GM21367 (cell line): Measurements from ENCODE around the gene C1D.
"Not testable (repeated sequence)": the region's sequence is repeated elsewhere in the genome, so short reads cannot be mapped to it uniquely, and the experiment has no call there.

Experiments
- ATAC-seq: cut with Tn5 transposase; IDR thresholded peaks from one replicate; pipeline ENCODE4 v1.9.1; 2021; ENCODE audit not compliant: unreplicated experiment

C1D gene

DNA sequence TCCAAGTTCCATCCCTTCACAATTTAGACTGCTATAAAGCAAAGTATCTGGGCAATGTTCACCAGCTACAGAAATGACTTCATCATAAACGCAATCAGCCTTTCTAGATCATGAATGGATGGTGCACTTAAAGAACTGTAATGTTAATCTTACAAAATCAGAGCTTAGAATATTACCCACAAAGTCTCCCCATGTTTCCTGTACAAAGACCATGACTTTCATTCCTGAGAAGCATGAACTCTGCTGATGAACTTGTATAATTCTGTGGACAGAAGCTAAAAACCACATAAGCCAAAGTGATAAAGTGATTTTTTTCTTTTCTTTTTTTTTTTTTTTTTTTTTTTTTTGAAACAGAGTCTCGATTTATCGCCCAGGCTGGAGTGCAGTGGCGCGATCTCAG, 53.3 kb downstream of the C1D start:
- no peak for ATAC-seq

DNA sequence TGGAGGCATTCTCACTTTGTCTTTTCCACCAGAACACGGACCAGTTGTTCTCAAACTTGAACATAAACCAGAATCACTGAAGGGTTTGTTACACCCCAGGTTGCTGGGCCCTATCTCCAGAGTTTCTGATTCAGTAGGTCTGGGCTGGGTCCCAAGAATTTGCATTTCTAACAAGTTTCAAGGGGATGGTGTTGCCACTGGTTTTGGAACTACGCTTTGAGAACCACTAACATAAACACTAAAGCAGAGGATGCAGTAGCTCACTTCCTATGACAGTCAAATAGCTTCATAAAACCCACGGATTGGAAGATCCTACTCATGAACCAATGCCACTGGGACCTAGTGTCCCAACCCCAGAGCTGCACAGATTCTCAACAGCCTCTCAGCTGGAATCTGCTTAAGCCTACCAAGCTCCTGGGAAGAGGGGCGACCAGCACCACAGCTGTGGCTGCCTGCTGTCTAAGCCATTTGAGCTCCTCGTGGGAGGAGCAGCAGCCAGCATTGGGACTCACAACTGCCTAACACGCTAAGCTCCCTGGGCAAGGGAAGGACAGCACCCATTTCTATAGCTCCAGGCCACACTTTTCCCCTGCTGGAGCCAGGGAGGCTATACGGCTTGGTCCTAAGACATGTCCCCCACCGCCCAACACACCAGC, 62.5 kb downstream of the C1D start:
- no peak for ATAC-seq

DNA sequence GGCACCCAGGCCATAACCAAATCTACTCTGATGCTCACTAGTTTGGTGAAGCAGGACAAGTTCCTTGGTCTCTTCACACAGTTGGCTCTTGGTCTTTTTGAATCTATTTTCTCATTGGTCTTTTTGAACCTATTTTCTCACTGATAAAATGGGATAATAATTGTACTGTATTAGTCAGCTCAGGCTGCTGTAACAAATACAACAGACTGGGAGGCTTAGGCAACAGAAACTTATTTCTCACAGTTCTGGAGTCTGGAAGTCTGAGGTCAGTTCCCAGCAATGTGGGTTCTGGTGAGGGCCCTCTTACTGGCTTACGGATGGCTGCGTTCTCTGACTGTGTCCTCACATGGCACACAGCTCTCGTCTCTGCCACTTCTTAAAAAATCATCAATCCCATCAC, 63.5 kb downstream of the C1D start:
- no peak for ATAC-seq

DNA sequence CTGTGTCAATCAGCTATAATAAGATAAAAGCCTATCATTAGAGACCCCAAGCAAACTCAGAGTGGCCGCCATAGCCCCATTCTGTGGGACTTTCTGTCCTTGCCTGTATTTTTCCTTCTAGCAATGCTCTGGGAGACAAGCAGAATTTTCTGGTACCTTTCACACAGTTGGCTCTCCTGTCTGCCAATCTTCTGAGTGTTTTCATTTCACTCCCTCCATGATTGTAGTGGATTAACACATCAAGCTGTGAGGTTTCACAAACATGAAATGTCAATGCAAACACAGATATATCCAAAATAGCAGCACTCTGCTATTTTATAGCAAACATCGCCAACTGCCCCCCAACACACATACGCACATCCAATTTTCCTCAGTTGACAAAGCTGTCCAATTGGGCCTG, 64.9 kb downstream of the C1D start:
- no peak for ATAC-seq

DNA sequence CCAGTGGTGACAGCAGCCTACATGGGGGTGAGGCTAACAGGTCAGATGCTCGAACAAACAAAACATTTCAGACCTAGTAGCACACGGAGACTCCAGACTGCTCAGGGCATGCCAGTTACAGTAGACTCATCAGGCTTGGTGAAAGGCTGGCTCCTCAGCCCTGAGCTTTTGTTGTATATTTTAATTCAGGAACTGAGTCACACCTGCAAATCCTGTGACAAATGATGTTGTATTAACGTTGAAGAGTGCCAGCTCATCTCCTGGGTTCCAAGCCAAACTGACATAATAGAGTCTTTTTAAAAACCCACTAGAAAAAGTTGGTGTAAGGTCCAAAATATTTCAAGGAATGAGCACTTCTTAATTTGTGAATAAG, 65.3 kb downstream of the C1D start:
- ATAC-seq, result no peak

DNA sequence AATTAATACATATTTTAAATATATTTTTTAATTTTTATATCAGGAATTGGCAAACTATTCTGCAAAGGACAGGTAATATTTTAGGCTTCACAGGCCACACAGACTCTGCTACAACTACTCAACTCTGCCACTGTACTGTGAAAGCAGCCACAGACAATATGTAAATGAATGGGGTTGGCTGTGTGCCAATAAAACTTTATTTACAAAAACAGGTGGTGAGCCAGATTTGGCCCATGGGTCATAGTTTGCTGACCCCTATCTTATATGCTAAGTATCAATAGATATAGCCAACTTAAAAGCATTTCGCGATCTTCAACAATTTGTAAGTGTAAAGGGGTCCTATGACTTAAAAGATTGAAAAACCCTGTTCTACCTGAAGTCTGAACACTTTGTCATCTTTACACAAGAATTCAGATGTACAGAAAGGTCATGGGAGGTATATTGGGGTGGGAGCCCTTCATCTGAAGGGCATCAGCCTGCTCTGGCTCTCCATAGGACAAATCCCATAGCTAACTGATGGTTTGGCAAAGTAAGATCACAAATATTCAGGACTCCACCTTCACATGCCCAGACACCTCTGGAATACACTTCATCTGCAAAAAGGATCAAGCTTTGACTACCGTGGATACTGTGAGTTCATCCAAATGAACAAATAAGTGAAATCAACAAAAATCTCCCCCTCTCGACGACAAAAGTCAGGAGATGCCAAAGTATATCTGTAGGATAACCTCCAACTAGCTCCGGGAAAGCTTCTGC, 65.9 kb downstream of the C1D start:
- no peak for ATAC-seq

DNA sequence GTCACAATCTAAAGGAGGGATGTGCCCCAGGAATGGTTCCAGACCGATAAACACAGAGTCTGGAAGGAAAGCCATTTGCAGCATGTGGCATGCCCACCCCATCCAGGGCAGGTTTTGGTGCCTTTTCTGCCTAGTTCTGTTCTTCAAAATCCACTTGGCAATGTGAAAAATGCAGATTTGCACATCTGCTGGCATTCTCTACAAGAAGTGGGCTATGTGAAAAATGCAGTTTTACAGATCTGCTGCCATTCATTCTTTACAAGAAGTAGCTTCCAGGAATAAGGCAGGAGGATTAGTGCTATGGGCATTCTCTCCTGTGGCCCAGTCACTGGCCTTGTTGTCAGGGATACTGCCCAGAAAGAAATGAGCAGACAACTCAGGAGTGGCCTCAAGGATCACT, 68.1 kb downstream of the C1D start:
- ATAC-seq, result no peak

DNA sequence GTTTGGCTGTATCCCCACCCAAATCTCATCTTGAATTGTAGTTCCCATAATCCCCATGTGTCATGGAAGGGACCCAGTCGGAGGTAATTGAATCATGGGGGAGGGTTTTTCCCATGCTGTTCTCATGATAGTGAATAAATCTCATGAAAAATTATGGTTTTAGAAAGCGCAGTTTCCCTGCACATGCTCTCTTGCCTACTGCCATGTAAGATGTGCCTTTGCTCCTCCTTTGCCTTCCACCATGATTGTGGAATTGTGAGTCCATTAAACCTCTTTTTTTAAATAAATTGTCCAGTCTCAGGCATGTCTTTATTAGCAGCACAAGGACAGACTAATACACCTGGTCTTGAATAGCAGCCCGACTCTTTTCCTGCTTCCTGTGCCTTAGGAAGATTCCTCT, 68.7 kb downstream of the C1D start:
- ATAC-seq, result not testable (repeated sequence)

DNA sequence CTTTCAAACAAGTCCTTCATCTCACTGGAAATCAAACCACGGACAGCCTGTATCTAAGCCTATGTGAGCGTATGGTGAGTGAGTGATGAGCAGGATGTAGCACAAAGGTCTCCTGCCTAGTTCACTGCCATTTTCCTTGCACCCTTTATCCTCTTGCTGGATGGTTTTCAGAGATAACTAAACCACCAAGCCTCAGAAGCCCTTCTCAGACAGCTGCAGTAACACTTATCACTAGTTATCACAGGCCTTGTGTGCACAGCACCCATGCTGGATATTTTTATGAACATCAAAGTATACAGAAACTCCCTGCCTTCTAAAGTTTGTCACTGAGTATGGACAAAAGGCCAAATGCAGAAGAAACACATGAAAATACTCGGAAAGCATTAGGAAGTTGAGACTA, 69.5 kb downstream of the C1D start:
- ATAC-seq, result no peak

DNA sequence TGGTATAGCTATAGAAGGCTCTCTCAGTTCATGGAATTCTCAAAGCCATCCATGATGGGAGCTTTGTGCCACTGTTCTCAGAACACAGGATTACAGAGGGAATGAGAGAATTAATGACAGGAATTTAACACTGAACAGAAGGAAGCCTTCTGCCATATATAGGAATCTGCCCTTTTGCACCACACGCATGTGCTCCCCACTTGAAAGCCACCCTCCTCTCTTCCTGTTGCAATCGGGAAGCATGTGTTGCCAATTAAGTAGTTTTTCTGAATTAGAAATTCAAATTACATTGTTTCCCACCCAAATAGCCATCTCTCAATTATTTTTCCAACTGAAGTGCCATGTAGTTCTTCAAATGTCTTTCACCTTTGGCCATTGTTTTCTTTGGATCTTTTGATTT, 71.3 kb downstream of the C1D start:
- ATAC-seq, result no peak
